NCI-H748 (cell line): ENCODE results near the gene ZGRF1.
"Not testable (repeated sequence)": the region's sequence is repeated elsewhere in the genome, so short reads cannot be mapped to it uniquely, and the experiment has no call there.

Source experiments
- DNase-seq: peaks from one replicate; lab custom pipeline; 2025; ENCODE audit not compliant: unreplicated experiment; lab: John Stamatoyannopoulos, UW

ZGRF1 gene

DNA sequence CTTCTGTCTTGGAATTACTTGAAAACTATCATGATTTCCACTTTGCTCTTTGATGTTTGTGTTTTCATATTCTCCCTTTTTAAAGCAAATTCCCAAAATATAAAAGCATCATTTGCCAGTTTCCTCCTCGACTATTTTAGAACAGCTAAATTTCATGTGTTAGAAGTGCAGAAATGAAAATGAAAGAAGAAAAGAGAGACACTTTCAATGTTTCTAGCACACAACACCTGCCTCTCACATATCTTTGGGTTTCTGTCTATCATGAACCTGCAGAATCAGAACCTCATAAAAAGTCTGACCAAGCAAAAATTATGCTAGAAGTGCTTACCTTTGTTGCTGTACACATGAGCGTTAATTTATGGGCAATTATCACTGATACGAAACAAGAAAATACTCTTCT, 118.8 kb downstream of the ZGRF1 start:
- DNase-seq = no peak

DNA sequence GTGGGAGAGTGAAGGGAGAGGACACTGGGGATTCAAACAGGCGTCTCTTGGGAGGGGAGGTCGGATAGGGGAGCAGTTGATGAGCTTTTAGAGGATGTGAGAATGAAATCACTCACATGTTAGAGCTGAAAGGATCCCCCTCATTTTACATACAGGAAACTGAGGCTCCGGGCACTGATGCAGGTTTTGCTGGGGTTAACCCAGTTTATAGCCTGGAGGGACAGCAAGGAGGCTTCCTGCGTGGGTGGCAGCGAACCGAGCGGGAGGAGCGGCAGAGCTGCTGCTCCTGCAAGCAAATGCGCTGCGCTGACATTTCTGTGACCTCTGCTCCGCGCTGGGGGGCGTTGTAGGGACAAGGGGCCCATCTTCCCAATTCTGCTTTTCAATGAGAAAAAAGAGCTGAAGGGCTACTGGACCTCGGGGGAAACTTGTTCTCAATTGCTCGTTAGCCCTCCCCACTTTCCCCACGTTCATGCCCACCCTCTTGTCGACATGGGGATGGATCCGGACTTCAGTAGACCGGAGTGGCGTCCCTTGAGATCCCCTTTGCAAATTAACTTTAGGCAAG, 119.6 kb downstream of the ZGRF1 start:
- peak; percentile 28 for DNase-seq

DNA sequence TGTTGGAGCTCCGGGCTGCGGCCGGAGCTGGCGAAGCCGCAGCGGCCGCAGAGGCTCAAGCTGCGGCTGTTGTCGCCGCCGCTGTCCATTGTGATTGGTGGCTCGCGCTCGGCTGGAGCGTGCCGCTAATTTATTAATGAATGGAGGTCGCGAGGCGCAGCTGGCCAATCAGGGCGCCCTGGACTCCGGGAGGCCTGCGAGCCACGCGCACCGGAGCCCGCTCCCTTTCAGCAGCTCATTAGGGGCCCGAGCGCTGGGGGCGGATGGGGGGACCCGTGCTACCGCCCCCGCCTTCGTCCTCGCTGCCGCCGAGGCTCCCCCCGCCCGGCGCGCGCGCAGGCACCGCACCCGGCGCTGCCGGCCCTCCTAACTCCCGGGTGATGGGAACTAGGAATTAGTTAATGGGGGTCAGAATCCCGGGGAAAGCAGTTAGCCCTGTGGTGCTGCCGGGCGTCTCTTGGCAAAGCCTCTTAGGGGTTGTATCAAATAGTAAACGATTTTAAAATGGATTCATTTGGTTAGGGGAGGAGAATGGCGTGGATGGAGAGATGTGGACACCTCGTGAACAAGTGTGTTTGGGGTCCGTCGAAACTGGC, 120.1 kb downstream of the ZGRF1 start:
- DNase-seq = peak; percentile 86

DNA sequence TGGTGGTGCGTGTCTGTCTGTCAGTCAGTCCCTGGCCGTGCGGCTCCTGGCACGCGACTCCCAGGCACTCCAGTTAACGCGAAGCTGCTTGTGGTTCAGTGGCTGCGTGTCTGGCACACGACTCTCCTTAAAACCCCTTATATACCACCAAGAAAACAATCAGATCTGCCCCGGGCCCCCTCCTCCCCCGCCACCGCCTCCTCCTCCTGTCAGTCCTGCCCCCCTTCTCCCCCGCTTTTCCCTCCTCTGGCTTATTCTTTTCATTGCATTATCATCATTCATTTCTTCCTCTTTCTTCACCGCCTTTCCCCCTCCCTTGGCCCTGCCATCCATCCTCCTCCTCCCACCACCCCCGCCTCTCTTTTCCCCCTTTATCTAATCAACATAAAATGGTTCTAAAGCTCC, 120.6 kb downstream of the ZGRF1 start, which contains the start of gene NEUROG2:
TSS of gene NEUROG2 (minus strand) at position 115 of the 405 bp plus-strand sequence. CDS start 705 bp downstream, outside the sequence.
- no peak for DNase-seq

DNA sequence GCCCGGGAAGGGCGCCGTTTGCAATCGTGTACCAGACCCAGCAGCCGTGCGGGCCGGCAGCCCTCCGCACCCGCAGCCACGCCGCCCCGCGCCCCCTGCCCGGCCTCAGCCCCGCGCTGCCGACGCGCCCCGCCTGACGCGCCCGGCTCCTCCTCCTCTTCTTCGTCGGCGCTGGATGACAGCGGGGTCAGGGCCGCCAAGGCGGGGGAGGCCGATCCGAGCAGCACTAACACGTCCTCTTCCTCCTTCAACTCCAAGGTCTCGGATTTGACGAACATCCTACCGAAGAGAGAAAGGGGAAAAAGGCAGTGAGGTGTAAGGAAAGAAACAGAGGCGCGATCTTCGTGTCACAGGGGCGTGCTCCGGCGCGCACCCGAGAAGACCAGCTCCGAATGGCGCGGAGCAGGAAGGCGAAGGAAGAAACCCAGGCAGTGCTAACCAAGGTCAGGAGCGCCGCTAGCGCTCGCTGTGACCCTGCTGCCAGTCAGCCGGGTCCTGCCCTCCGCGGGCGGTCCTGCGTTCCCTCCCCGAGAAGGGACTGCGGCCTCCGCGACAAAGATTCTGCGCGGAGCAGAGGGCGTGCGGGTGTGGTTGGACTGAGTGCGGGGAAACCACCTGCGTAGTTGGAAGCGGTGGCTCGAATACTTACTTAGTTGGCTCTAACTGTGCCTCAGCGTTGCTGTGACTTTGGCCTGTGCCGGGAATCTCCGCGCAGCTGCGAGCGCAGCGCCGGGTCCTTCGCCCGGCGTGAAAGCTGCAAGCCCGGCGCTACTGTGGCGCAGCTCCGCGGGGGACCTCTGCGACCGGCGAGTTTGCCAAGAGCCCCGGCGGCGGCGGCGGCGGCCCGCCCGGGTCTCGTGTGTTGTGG, 121.3 kb downstream of the ZGRF1 start:
- peak; percentile 68 for DNase-seq

DNA sequence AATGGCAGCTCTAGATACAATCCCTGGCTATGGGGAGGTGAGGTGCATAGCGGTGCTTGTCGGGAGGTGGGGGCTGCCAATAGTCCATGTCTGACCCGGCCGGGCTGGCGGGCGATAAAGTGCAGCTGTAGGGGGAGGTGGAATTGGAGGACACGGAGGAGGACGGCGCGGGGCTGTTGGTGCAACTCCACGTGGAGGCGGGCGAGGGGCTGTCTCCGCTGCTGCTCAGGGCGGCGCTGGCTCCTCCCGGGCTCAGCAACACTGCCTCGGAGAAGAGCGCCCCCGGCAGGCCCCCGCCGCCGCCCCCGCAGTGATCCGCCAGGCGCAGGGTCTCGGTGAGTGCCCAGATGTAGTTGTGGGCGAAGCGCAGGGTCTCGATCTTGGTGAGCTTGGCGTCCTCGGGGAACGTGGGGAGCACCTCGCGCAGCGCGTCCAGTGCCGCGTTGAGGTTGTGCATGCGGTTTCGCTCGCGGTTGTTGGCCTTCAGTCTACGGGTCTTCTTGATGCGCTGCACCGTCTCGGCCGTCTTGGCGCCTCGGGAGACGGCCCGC, 122.0 kb downstream of the ZGRF1 start:
- peak; percentile 64 for DNase-seq

DNA sequence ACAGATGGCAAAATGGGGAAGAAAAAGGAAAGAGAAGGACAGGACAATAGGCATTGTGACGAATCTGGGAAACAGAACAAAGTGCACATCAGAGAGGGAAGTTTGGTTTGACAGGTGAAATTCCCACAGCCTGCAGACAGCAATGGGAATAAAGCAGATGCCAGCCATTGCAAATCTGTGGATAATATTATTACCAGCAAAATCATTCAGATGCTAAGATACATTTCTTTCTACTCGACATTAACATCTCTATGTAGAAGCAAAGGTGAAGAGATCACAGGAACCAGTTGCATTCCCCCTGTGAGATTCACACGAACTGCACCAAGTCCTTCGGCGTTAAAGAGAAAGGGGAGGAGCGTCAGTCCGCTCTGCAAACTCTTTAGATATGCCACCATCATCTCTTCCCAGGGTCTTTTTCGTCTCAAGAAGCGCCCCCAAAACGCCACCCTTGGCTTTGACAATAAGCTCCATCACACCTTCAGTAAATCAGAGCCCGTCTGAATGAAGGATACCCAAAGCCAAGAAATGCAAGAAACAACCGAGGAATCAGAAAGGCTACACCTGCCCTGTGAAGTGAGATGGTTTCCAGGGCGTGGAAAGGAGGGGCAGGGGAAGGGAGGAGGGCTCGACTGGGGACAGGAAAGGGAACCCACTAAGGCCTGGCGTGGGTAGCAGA, 122.6 kb downstream of the ZGRF1 start:
- DNase-seq = peak; percentile 12

DNA sequence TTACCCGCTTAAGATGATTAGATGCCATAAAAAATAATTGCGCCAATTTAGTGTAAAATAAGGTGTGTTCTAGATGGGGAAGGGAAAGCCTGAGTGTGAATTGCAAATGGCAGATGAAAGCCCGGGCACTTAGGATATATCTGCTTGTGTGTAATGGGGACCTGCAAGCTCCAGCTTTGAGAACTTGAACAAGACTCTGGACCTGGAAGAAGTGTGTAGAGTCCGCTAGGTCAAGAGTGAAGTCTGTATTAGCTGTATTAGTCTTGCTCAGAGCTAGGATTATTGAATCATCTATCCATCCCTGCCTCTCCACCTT, 124.9 kb downstream of the ZGRF1 start:
- peak; percentile 47 for DNase-seq

DNA sequence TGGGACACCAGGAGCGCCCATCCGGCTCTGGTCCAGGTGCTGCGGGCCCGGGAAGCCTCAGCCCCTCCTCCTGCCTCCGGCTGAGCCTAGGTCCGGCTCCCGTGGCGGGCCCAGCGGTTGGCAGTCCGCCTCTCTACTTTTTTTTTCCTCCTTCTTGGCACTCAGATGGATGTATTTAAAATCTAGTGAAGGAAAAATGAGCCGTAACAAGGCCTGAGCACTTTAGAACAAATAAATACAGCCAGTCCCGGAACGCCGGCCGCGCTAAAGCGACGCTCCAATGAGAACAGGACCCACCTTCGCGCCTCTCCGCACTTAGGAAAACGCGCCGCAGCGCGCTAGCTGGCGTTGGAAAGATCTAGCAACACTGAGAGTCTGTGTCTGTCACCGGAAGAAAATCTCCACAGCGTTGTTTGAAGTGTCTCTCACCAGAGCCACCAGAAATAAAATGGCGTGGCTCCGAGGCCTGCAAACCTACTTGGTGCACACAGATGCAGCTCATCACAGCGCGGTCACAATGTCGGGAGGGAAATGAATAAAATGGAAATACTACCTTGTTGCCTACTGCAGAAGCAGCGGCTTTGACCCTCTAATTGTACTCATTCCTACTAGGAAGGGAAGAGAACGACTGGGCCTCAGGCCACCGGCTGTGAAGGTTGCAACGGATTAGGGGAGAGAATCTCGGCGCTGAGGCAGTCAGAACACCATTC, 125.5 kb downstream of the ZGRF1 start:
- no peak for DNase-seq

DNA sequence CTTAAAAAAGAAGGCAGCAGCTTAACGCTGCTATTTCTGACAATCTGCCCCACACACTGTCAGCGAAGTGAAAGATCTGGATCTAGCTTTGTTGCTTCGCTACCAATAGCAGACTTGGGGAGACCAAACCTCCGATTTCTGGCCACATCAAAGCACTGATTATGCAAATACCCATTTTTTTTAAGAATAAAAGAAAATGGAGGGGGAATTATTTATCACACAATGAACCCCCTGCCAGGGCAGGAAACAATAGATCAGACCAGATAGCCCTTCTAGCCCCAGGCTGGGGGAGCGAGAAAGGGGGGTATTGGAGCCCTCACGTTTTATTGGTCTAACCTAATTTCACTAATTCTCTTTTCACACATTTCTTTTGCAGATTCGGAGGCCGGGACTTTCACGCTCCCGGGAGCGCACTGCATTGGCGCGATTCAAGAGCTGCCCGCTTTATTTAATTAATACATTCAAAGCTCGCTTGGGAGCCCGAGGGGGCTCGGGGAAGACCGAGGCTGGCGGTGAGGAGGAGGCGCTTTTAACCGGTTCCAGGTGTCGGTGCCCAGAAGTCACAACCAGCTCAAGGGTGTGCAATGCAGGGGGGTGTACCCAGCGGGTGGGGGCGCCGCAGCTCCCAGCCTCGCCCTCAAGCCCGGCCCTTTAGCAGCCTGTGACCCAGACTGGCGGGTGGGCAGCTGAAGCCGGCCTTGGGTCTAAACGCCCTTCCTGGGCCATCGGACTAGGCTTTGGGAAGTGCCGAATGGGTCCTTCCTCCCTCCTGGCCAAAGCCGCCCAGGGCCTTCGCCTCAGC, 126.2 kb downstream of the ZGRF1 start:
- DNase-seq = no peak

DNA sequence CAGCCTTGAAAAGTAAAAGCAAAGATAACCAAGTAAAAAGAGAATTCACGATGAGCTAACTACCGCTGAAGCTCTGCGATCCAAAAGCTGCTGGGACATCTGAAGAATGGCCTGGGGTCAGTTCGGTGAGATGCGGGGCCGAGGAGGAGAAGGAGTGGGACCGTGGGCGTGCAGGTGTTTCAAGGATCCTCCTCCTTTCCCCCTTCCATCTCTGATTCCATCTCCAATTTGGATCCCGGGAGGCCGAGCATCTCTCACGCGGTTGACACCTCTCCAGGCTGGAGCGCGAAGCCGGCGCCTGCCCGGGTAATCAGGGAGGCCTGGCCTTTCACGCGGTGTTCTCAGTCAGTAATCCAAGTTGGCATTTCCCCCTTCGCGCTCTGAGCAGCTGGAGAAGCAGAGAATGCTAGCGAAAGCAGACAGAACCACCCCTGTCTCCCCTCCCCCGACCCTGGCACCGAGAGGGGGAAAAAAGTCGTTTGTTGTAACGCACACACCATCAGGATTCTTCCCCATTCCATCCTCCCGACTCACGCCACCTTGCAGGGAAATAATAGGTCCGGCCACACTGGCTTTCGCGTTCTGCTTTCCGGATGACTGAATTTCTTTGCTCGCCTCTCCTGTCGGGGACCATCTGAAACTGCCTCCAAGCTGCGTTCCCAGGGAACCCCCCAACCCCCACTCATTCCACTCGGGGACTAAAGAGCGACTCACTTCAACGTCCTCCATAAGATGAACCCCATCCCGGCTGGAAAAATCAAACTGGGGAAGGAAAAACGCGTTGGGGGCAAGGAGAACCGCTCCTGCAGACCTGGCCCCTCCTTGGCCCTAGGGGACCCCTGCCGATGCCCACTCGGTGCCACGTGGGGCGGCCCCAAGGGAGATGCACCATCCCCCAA, 127.2 kb downstream of the ZGRF1 start:
- DNase-seq = peak; percentile 68

DNA sequence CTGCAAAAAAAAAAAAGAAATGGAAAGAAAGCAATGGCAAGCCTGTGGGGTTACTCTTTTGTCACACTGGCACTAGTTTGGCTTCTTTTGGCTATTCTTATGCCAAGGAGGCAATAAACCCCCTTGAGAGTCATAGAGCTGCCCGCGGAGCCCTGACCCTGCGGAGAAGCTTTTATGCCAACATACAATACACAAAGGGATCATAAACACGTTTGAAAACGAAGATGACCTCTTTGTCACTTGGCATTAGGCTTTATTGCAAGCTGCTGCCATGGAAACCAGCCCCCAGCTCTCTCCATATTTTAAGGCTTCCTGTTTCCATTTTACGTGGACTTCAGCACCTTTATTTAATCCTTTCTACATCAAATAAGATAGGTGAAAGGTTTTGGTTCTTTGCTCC, 128.4 kb downstream of the ZGRF1 start:
- DNase-seq = peak; percentile 84

DNA sequence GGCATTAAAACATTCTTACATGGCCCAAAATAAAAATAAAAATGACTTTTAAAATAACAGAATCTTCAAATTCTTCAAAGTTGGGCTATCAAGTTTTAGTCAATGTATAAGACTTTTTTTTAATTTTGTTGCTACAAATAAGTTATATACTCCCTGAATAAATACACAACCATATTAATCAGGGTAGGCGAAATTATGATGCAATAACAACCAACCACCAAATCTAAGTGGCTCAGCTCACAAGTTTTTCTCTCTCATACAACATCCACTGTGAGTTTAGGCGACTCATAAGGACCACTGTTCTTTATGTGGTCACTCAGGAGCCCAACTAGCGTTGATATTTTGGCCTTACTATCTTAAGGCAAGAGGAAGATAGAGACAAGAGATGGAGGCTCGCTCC, 131.9 kb downstream of the ZGRF1 start:
- no peak for DNase-seq

DNA sequence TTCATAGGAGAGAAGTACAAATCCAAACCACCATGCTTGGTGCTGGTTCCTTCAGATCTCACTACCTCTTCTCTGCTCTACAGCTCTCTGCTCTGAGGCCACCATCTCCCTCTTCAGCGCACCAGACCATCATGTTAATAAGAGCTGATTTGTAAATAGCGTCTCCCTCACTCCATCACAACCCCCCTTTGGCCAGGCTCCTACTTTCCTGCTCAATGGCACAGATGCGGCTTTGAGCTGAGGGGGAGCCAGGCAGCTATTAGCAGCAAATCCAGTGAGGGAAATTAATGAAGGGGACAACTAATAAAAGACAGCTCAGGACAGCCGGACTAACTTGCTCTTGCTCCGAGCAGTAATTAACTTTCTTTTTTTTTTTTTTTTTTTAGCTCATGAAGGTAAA, 133.8 kb downstream of the ZGRF1 start:
- DNase-seq = no peak

DNA sequence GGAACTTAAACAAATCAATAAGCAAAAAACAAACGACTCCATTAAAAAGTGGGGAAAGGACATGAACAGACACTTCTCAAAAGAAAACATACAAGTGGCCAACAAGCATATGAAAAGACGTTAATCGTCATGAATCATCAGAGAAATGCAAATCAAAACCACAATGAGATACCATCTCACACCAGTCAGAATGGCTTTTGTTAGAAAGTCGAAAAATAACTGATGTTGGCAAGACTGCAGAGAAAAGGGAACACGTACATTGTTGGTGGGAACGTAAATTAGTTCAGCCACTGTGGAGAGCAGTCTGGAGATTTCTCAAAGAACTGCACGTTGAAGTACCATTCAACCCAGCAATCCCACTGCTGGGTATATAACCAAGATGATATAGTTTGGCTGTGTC, 144.4 kb downstream of the ZGRF1 start:
- DNase-seq = no peak

DNA sequence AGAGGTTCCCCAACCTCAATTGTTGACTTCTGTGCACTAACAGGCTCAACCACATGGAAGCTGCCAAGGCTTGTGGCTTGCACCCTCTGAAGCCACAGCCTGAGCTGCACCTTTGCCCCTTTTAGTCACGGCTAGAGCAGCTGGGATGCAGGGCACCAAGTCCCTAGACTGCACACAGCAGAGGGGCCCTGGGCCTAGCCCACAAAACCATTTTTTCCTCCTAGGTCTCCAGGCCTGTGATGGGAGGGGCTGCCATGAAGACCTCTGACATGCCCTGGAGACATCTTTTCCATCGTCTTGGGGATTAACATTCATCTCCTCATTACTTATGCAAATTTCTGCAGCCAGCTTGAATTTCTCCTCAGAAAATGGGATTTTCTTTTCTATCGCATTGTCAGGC, 145.9 kb downstream of the ZGRF1 start:
- not testable (repeated sequence) for DNase-seq
